SK-N-SH treated with all-trans-retinoic acid at 6 μM for 48 hours (cell line): ENCODE measurements around the gene HAUS8.

Experiments used
- ARNTL ChIP-seq: fragments of 450-650 bp; formaldehyde crosslinking; IDR thresholded peaks from 2 replicates; pipeline ENCODE4 v1.5.0; 2020; ENCODE audit warnings: low read depth, mild to moderate bottlenecking, moderate library complexity, borderline replicate concordance
- CSDC2 ChIP-seq: fragments of 250-450 bp; sonication (Bioruptor Pico); IDR thresholded peaks from 2 replicates; pipeline ENCODE4 v1.5.0; 2020; ENCODE audit warnings: mild to moderate bottlenecking, moderate library complexity
- CSRNP3 ChIP-seq: fragments of 250-450 bp; sonication (Bioruptor Pico); IDR thresholded peaks from 2 replicates; pipeline ENCODE4 v1.5.1; 2021; ENCODE audit warnings: mild to moderate bottlenecking, moderate library complexity
- PPARA ChIP-seq: fragments of 250-450 bp; sonication (Bioruptor Pico); IDR thresholded peaks from 2 replicates; pipeline ENCODE4 v1.5.0; 2020; ENCODE audit warnings: mild to moderate bottlenecking, borderline replicate concordance
- TCF4 ChIP-seq: fragments of 250-450 bp; sonication (Bioruptor Pico); IDR thresholded peaks from 2 replicates; pipeline ENCODE4 v1.8.0; 2021; ENCODE audit warnings: mild to moderate bottlenecking, moderate library complexity, borderline replicate concordance
- ZNF70 ChIP-seq: fragments of 450-650 bp; formaldehyde crosslinking; IDR thresholded peaks from 2 replicates; pipeline ENCODE4 v1.5.0; 2020; ENCODE audit warnings: mild to moderate bottlenecking, moderate library complexity
- ZNF8 ChIP-seq: fragments of 450-650 bp; formaldehyde crosslinking; IDR thresholded peaks from 2 replicates; pipeline ENCODE4 v1.5.0; 2020; ENCODE audit warnings: mild to moderate bottlenecking, moderate library complexity

GRCh38 chr19:17005000-17005399 lies 70.3 kb downstream of the HAUS8 start:
- TF ChIP-seq ZNF70 (CRISPR knock-in tag) = no peak
- no peak for TF ChIP-seq CSDC2 (CRISPR knock-in tag)
- TF ChIP-seq ARNTL (CRISPR knock-in tag) = no peak
- no peak for TF ChIP-seq ZNF8 (CRISPR knock-in tag)
- no peak for TF ChIP-seq PPARA
- TF ChIP-seq CSRNP3 = no peak
- TF ChIP-seq TCF4 (CRISPR knock-in tag) = no peak
